Heart right ventricle (tissue), 16 donors: Measurements from ENCODE around the gene HLF. TPM values are rescaled to one million over a fixed set of nuclear protein-coding genes. Genes with fewer than 3 reads are reported as not detected.

Source experiments
- ATAC-seq, 8 donors: fragments of 200-7000 bp; cut with Tn5 transposase; one replicate each; pipeline ENCODE4 v1.9.1; 2020; ENCODE audit warnings: mild to moderate bottlenecking in 8 of 8, moderate library complexity in 8 of 8, moderate number of reproducible peaks in 1 of 8
- DNase-seq, 2 donors: peaks; one replicate each; pipeline ENCODE4 v3.0.0-alpha.2; 2020
- H3K27ac ChIP-seq, 10 donors: fragments of 200-600 bp; sonication (generic) in 2 of 10; one replicate each; pipeline versions ENCODE4 v1.5.0 to v1.8.0; 2020 to 2022; ENCODE audit warnings: mild to moderate bottlenecking in 3 of 10
- H3K27me3 ChIP-seq, 7 donors: fragments of 200-600 bp; one replicate each; pipeline ENCODE4 v1.8.0; 2021 to 2022; ENCODE audit warnings: mild to moderate bottlenecking in 2 of 7
- H3K36me3 ChIP-seq, 9 donors: fragments of 200-600 bp; sonication (generic) in 1 of 9; one replicate each; pipeline versions ENCODE4 v1.5.0 to v1.8.0; 2020 to 2022; ENCODE audit warnings: mild to moderate bottlenecking in 2 of 9
- H3K4me1 ChIP-seq, 9 donors: fragments of 200-600 bp; sonication (generic) in 1 of 9; one replicate each; pipeline versions ENCODE4 v1.5.0 to v1.8.0; 2020 to 2022; ENCODE audit warnings: mild to moderate bottlenecking in 4 of 9
- H3K4me3 ChIP-seq, 10 donors: fragments of 200-600 bp; sonication (generic) in 2 of 10; one replicate each; pipeline versions ENCODE4 v1.5.0 to v1.8.0; 2020 to 2022; ENCODE audit warnings: mild to moderate bottlenecking in 7 of 10, moderate library complexity in 2 of 10
- H3K9me3 ChIP-seq, 11 donors: fragments of 200-600 bp in 10 of 11; sonication (generic) in 2 of 11; one replicate each; pipeline versions ENCODE4 v1.5.0 to v1.8.0; 2013 to 2022; ENCODE audit warnings: mild to moderate bottlenecking in 2 of 11, control low read depth in 1 of 11, moderate library complexity in 1 of 11
- WGBS, 2 donors: extraction: QIAGEN DNeasy Blood & Tissue Kit; methylation state at CpG; one replicate each; pipeline ENCODE4 v1.1.7; 2013; ENCODE audit warnings: inconsistent platforms in 1 of 2; 5-methylcytosine and 5-hydroxymethylcytosine counted together
- intact Hi-C, 10 donors: fragments of 100-400 bp; cut with DNase I; formaldehyde crosslinking; loops; one replicate each; pipeline versions ENCODE4 v1.11.1 to v1.14.2; 2022
- polyA plus RNA-seq, 2 donors: library from polyadenylated mRNA; stranded (reverse); fragments of 200-250 nt; gene quantifications; one replicate each; pipeline ENCODE4 v1.2.3, GENCODE V29; 2013
- total RNA-seq, 10 donors: library from RNA; stranded (reverse); fragmentation: NEBNext Ultra II Directional in 3 of 10; extraction: Animal tissue kit (Norgen Biotek cat#: 25700) in 3 of 10; gene quantifications; one replicate each; pipeline versions ENCODE4 v1.2.1 to v1.2.4, GENCODE V29; 2021 to 2023
- TF ChIP-seq, protein P1 (sequence below), 9 donors: fragments of 200-600 bp; sonication (generic) in 2 of 9; IDR thresholded peaks; one replicate each; pipeline versions ENCODE4 v1.5.0 to v1.8.0; 2021 to 2022; ENCODE audit warnings: antibody characterized with exemption in 9 of 9, mild to moderate bottlenecking in 5 of 9, moderate library complexity in 1 of 9
- donor health status: Arrhythmogenic right ventricular cardiomyopathy.
- donor health status: ischemic (EF 13 %, LVEDD 7.1; RV severe dilation, severe dysfunction).
- donor health status: healthy with polysubstance abuse.
- donor health status: DM: no; HTN: yes; CAD: no.
- donor health status: DM: no; HTN: no; CAD: no.
- donor health status: ischemic (EF 25% LVEDD 6.9; RV normal size, moderate dysfunction).
- donor health status: ischemic (EF 25% LVEDD 5.7; RV mildly dilated, moderate dysfunction).
- donor health status: healthy.
- donor health status: DM: yes; HTN: yes; CAD: no.
- donor health status: Ischemic cardiomyopathy.
- donor health status: ischemic (EF 35%, LVEDD 5.7; RV mildly dilated, moderate dysfunction).
- donor health status: nonischemic (EF 11% LVEDD 7.7; RV severe dilation, severe dysfunction).
- donor health status: DM: yes; HTN: yes; CAD: no.
- donor health status: PGD.
- donor health status: ischemic (EF 29% LVEDD 5.4; RV normal size, mild dysfunction).
- donor health status: nonischemic (EF 23%, LVEDD 6.1; RV moderate dilation, normal function).

The HLF gene
- total and polyA plus RNA-seq, 12 donors: 4.1 to 42.5 (median 30.1) TPM

GRCh38 chr17:55294042-55294751, 29.4 kb downstream of the HLF start:
- no peak for DNase-seq
- TF ChIP-seq, protein P1, sequence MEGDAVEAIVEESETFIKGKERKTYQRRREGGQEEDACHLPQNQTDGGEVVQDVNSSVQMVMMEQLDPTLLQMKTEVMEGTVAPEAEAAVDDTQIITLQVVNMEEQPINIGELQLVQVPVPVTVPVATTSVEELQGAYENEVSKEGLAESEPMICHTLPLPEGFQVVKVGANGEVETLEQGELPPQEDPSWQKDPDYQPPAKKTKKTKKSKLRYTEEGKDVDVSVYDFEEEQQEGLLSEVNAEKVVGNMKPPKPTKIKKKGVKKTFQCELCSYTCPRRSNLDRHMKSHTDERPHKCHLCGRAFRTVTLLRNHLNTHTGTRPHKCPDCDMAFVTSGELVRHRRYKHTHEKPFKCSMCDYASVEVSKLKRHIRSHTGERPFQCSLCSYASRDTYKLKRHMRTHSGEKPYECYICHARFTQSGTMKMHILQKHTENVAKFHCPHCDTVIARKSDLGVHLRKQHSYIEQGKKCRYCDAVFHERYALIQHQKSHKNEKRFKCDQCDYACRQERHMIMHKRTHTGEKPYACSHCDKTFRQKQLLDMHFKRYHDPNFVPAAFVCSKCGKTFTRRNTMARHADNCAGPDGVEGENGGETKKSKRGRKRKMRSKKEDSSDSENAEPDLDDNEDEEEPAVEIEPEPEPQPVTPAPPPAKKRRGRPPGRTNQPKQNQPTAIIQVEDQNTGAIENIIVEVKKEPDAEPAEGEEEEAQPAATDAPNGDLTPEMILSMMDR (IDR thresholded peaks at IDR 0.05): no peak

DNA sequence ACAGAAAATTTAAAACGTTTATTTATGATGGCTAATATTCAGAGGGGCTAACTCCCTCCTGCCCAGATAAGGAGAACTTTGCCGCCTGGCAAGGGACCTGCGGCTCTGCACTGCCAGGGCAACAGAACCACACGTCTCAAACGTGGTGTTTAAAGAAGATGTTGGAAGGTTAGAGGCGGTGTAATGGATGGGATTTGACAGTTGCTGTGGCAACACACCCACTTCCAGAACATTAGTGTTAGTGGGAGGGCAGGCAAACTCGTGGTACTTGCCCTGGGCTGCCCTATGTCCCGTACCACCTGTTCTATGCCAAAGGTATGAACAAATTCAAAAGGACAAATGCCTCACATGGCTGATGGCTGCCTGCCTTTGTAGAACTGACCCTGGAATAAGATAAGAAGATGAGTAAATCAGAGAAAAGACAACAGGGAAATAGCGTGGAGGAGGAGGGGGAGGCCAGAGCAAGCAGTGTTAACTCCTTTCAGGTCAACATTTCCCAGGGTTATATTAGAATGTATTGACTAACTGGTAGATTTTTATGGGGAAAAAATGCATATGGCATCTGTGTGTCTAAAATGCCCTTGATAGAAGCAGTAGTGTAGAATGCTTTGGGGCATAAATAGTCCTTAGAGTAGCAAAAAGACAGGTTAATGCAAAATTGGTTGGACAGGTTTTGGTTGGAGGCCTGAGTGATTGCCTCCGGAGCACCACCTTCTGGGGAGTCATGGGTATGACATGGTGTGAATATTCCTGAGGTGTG, 30.8 kb downstream of the HLF start:
- ATAC-seq: peak; percentile 73 to 92 (median 84)
- Histone ChIP-seq H3K36me3 (peaks cover 0 to 35% (median 0%) of the 10 kb centered on the region in 9 donors), H3K4me1 (peaks cover 0 to 30% (median 12%) of the 10 kb centered on the region in 9 donors), H3K27ac (peak overlapping the region in 5 of 10 donors; percentile 25 to 42 (median 38)), H3K27me3 (no peaks in the 10 kb centered on the region), H3K4me3 (no peak overlapping the region), H3K9me3 (peaks cover 0 to 11% (median 0%) of the 10 kb centered on the region in 11 donors)
- 36 to 39% methylated on average over 10 of the region's 10 CpGs for WGBS, 2 donors
- TF ChIP-seq, protein P1 (IDR thresholded peaks at IDR 0.05): peak; percentile 80 to 89 (median 87)
- intact Hi-C loops: loop anchor here in 8 of 10 donors (1.0 to 10.0 kb wide), 10 partner anchors 29 to 303 kb away; partner anchors contain the start of gene HLF (in 3 of the 8)
- DNase-seq: peak in 1 of 2 donors; percentile 42

More at GRCh38 chr17:55294042-55294751, 29.4 kb downstream of the HLF start:
- Histone ChIP-seq H3K27me3 (no peaks in the 10 kb centered on the region), H3K27ac (peak overlapping the region in 5 of 10 donors; percentile 5 to 39 (median 17)), H3K9me3 (peaks cover 0 to 11% (median 0%) of the 10 kb centered on the region in 11 donors), H3K4me1 (peaks cover 0 to 43% (median 23%) of the 10 kb centered on the region in 9 donors), H3K4me3 (no peak overlapping the region), H3K36me3 (peaks cover 0 to 23% (median 0%) of the 10 kb centered on the region in 9 donors)
- intact Hi-C loops: loop anchor here in 7 of 10 donors (2.0 to 10.0 kb wide), 8 partner anchors 27 to 299 kb away; partner anchors contain the start of gene HLF (in 2 of the 7)
- no peak for ATAC-seq
- 69 to 75% methylated on average over 13 of the region's 13 CpGs for WGBS, 2 donors

GRCh38 chr17:55296171-55296695, 31.5 kb downstream of the HLF start:
- no peak overlapping the region for H3K4me3 ChIP-seq
- peak in 1 of 8 donors; percentile 7 for ATAC-seq
- DNase-seq: no peak
- intact Hi-C loops: loop anchor here in 7 of 10 donors (2.0 to 10.0 kb wide), 7 partner anchors 31 to 304 kb away; partner anchors contain the start of gene HLF (in 1 of the 7)
- H3K27ac ChIP-seq: no peak overlapping the region
- peaks cover 0 to 6% (median 0%) of the 10 kb centered on the region in 11 donors for H3K9me3 ChIP-seq
- peaks cover 0 to 35% (median 0%) of the 10 kb centered on the region in 9 donors for H3K36me3 ChIP-seq
- peaks cover 0 to 26% (median 13%) of the 10 kb centered on the region in 9 donors for H3K4me1 ChIP-seq
- 47 to 57% methylated on average over 6 of the region's 6 CpGs for WGBS, 2 donors
- H3K27me3 ChIP-seq: no peaks in the 10 kb centered on the region
- TF ChIP-seq, protein P1 (IDR thresholded peaks at IDR 0.05): peak in 3 of 9 donors; percentile 1 to 5 (median 2)

DNA sequence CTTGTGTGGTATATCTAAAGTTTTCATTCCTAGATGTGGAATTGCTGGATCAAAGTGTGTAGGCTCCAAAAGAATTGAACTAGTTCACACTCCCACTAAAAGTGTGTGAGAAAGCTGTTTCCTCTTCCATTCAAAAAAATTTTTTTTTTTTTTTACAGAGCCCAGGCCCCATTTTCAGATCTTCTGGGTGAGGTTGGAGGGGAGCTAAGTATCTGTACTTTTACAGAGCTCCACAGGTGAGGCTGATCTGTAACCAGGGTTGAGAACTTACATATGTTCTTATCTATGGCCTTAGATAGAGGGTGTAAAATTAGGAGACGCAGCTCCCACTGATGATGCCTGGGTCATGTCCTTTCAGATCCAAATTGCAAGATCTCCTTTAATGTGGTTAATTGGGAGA, 31.9 kb downstream of the HLF start:
- Histone ChIP-seq H3K27ac (no peak overlapping the region), H3K4me3 (no peak overlapping the region), H3K27me3 (no peaks in the 10 kb centered on the region), H3K36me3 (peaks cover 0 to 35% (median 0%) of the 10 kb centered on the region in 9 donors), H3K9me3 (peaks cover 0 to 1% (median 0%) of the 10 kb centered on the region in 11 donors), H3K4me1 (peaks cover 0 to 29% (median 17%) of the 10 kb centered on the region in 9 donors)
- no peak for ATAC-seq
- no peak for DNase-seq
- TF ChIP-seq, protein P1 (IDR thresholded peaks at IDR 0.05): no peak
- intact Hi-C loops: loop anchor here in 7 of 10 donors (2.0 to 10.0 kb wide), 7 partner anchors 32 to 304 kb away; partner anchors contain the start of gene HLF (in 1 of the 7)
- 81 to 92% methylated on average over 1 of the region's 1 CpG for WGBS, 2 donors
